ENCODE results near the gene BCO2.

Gene BCO2

GRCh38 chr11:112212290-112212689, 37.0 kb downstream of the BCO2 start:
- DNase-seq = no peak
- no peak overlapping the region for H3K27ac ChIP-seq
- H3K36me3 ChIP-seq (replicated peaks) = no peaks in the 10 kb centered on the region
- in situ Hi-C loops (cut with HindIII; ENCODE audit: low pct_ligation_motif_present, low sequenced_read_pairs) = no loop called here
- H3K27me3 ChIP-seq (replicated peaks) = no peaks in the 10 kb centered on the region
- no peak overlapping the region for H3K4me3 ChIP-seq (ENCODE audit: low read depth, low read length)
- no peak for TF ChIP-seq CTCF (IDR thresholded peaks at IDR 0.05; ENCODE audit: low read depth, low read length, missing control alignments)

DNA sequence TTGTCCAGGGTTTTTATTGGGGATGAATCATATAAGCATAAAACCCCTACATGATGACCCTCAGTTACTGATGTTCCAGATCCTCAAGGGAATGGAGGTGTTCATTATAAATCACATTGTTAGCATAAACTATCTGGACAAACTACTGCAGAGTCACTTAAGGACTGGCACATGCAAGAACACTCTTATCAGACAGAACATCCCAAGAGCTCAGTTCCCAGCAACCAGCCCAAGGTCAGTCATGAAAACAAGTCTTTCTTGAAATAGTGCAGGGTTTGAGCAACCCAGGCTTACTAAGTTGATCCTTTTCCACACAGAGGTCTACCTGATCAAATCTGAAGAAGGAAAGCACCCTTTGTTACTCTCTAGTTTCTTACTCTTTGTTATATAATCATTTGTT, 37.4 kb downstream of the BCO2 start:
- Histone ChIP-seq H3K27me3 (replicated peaks) (no peaks in the 10 kb centered on the region), H3K4me3 (ENCODE audit: low read depth, low read length) (no peak overlapping the region), H3K27ac (no peak overlapping the region), H3K36me3 (replicated peaks) (no peaks in the 10 kb centered on the region)
- in situ Hi-C loops (cut with HindIII; ENCODE audit: low pct_ligation_motif_present, low sequenced_read_pairs) = no loop called here
- DNase-seq = no peak
- no peak for TF ChIP-seq CTCF (IDR thresholded peaks at IDR 0.05; ENCODE audit: low read depth, low read length, missing control alignments)

- in situ Hi-C loops (cut with HindIII; ENCODE audit: low pct_ligation_motif_present, low sequenced_read_pairs) = no loop called here
- peak; percentile 23 for DNase-seq
- Histone ChIP-seq H3K36me3 (replicated peaks) (no peaks in the 10 kb centered on the region), H3K4me3 (ENCODE audit: low read depth, low read length) (no peak overlapping the region), H3K27ac (no peak overlapping the region), H3K27me3 (replicated peaks) (no peaks in the 10 kb centered on the region)
- no peak for TF ChIP-seq CTCF (IDR thresholded peaks at IDR 0.05; ENCODE audit: low read depth, low read length, missing control alignments)
Measured at GRCh38 chr11:112213753-112214152, 38.4 kb downstream of the BCO2 start.

DNA sequence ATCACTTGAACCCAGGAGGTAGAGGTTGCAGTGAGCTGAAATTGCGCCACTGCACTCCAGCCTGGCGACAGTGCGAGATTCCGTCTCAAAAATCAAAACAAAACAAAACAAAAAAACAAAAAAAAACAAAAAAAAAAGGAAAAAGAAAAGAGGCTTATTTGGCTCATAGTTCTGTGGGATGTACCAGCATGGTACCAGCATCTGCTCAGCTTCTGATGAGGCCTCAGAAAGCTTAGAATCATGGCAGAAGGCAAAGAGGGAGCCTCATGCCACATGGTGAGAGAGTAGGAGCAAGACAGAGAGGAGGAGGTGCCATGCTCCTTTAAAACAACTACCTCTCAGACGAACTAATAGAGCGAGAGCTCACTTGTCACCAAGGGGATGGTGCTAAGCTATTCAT, 40.3 kb downstream of the BCO2 start:
- no peaks in the 10 kb centered on the region for H3K27me3 ChIP-seq (replicated peaks)
- no peak overlapping the region for H3K4me3 ChIP-seq (ENCODE audit: low read depth, low read length)
- no peaks in the 10 kb centered on the region for H3K36me3 ChIP-seq (replicated peaks)
- no peak overlapping the region for H3K27ac ChIP-seq
- TF ChIP-seq CTCF (IDR thresholded peaks at IDR 0.05; ENCODE audit: low read depth, low read length, missing control alignments) = no peak
- DNase-seq = no peak
- in situ Hi-C loops (cut with HindIII; ENCODE audit: low pct_ligation_motif_present, low sequenced_read_pairs) = no loop called here

DNA sequence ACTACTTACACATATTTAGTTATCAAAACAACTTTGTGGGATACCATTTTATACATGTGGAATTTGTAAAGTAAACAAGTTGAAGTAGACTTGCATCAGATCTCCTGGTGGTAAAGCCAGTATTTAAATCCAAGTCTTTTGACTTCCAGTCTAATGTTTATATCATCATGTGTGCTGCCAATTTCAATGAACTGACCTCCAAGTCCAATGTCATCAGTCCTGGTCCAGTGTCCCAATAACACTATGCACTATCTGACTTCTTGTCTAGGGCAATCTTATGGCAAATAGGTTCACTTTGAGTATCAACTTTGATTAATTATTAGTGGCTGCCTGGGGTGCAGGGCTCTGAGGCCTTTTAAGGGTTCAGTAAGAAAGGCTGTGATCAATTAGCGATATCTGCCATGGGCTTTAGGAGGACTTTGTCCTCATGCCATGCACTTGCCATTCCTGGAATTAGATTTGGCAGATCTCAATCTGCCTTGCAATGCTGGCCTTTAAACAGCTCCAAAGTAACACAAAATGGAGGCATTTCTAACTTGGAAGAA, 41.3 kb downstream of the BCO2 start:
- H3K36me3 ChIP-seq (replicated peaks) = no peaks in the 10 kb centered on the region
- H3K27me3 ChIP-seq (replicated peaks) = no peaks in the 10 kb centered on the region
- TF ChIP-seq CTCF (IDR thresholded peaks at IDR 0.05; ENCODE audit: low read depth, low read length, missing control alignments) = no peak
- in situ Hi-C loops (cut with HindIII; ENCODE audit: low pct_ligation_motif_present, low sequenced_read_pairs) = no loop called here
- H3K4me3 ChIP-seq (ENCODE audit: low read depth, low read length) = no peak overlapping the region
- DNase-seq = no peak
- H3K27ac ChIP-seq = no peak overlapping the region
